ENCODE results near the gene MAIP1.
"Not testable (repeated sequence)": the region's sequence is repeated elsewhere in the genome, so short reads cannot be mapped to it uniquely, and the experiment has no call there.

MAIP1 gene, protein sequence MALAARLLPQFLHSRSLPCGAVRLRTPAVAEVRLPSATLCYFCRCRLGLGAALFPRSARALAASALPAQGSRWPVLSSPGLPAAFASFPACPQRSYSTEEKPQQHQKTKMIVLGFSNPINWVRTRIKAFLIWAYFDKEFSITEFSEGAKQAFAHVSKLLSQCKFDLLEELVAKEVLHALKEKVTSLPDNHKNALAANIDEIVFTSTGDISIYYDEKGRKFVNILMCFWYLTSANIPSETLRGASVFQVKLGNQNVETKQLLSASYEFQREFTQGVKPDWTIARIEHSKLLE

DNA sequence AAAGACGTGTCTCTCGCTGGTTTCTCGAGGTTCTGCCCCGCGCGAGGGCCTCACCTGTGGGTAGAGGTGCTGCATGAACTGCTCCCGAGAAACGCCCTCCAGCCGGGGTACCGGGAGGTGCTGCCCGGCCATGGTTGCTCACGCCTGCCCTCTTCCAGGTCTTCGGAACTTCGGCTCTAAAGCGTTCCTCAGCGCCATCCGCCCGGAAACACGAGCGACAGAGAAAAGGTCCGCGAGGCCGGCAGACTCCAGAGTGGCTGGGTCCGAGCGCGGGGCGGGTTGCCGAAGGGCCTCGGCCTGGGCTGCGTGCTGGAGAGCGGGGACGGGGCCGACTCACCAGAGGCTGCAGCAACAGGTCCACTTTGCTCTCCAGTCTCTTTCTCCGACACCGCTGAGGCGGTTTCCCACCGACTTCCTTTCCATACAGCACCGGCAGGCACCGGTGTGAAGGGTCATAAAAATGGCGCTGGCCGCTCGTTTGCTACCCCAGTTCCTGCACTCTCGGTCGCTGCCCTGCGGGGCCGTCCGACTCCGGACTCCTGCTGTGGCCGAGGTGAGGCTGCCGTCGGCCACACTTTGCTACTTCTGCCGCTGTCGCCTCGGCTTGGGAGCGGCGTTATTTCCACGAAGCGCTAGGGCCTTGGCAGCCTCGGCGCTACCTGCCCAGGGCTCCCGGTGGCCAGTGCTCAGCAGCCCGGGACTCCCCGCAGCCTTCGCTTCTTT is at the start of gene MAIP1, which contains the start of gene TYW5:
MAIP1 (plus strand) TSS at position 244 of the 723 bp plus-strand sequence; CDS start at position 461, 217 bp downstream.
TYW5 (minus strand) TSS at position 153 of the 723 bp plus-strand sequence; CDS start at position 132, 21 bp downstream.
- peak; percentile 86 for DNase-seq (ENCODE audit: low read depth)

DNA sequence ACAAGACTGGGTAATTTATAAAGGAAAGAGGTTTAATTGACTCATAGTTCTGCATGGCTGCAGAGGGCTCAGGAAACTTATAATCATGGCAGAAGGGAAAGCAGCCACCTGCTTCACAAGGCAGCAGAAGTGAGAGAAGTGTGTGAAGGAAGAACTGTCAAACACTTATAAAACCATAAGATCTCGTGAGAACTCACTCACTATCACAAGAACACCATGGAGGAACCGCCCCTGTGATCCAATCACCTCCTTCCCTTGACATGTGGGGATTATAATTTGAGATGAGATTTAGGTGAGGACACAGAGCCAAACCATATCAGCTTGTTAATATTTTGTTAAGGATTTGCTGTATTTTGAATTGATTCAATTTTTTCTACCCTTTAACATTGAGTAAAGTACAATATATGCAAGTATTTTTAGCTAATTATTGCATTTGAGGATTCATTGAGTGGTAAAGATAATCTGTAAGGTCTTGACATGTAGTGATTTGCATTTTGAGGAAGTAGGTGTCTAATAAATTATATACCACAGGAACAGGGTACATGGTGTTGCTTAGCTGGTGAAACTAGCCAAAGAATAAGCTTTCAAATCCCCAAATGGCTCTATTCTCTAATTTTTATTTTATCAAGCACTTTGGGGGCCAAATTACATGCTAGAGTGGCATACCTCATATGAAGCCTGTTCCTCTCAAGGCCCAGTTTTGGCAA is 48.2 kb upstream of the MAIP1 start:
- DNase-seq (ENCODE audit: low read depth), result no peak

DNA sequence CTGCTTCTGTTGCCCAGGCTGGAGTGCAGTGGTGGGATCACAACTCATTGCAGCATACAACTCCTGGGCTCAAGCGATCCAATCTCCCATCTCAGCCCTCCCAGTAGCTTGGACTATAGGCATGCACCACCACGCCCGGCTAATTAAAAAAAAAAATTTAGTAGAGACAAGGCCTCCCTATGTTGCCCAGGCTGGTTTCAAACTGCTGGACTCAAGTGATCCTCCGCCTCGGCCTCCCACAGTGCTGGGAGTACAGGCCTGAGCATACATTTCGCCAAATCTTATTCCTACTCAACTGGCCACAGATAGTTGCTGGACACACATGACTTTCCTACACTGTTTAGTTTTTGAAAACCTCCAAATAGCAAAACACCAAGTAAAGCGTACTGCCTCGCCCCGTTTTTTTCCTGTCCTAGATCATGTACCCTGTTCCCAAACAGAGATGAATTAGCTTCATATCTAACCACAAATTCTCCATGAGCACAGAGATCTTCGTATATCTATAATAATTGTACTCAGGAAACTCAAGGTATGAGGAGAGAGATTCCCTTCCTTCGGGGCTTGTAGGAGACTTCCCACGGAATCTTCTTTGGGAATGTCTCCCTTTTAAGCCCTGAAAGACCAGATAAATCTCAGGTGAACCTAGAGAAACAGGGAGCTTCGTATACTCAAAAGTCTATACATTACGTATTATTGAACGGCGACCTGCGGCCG is 44.9 kb upstream of the MAIP1 start:
- no peak for DNase-seq (ENCODE audit: low read depth)

DNA sequence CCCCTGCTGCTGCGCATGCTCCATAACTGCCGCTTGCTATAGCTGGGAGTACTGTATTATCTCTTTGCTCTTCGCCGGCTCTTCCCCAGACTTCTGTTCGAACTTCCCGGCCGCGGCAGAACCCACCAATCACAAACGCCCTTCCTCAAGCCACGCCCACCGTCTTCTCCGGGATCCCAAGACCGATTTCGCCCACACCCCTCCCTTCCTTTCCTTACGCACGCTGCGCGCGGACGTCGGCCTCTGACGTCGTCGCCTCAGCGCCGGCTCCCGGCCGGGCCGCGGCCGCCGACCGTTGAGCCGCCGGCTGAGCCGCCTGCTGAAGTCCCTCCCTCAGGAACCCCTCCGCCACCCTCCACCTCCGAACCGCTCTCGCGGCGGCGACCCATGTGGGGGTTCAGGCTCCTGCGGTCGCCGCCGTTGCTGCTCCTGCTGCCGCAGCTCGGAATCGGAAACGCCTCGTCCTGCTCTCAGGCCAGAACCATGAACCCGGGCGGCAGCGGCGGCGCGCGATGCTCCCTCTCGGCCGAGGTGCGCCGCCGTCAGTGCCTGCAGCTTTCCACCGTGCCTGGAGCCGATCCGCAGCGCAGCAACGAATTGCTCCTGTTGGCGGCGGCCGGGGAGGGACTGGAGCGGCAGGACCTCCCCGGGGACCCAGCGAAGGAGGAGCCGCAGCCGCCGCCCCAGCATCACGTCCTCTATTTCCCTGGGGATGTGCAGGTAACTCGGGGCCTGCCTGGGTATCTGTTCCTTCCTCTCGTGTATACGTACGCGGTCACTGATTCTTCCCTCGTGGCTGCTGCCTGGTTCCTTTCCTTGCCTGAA is 44.1 kb upstream of the MAIP1 start, which contains the start of gene C2orf69:
C2orf69 (plus strand) TSS at position 242 of the 825 bp plus-strand sequence; CDS start at position 388, 146 bp downstream.
- peak; percentile 95 for DNase-seq (ENCODE audit: low read depth)

GRCh38 chr2:199911877-199912161 is 43.6 kb upstream of the MAIP1 start:
- no peak for DNase-seq (ENCODE audit: low read depth)

GRCh38 chr2:199912553-199913114 is 42.7 kb upstream of the MAIP1 start:
- DNase-seq (ENCODE audit: low read depth), result not testable (repeated sequence)

DNA sequence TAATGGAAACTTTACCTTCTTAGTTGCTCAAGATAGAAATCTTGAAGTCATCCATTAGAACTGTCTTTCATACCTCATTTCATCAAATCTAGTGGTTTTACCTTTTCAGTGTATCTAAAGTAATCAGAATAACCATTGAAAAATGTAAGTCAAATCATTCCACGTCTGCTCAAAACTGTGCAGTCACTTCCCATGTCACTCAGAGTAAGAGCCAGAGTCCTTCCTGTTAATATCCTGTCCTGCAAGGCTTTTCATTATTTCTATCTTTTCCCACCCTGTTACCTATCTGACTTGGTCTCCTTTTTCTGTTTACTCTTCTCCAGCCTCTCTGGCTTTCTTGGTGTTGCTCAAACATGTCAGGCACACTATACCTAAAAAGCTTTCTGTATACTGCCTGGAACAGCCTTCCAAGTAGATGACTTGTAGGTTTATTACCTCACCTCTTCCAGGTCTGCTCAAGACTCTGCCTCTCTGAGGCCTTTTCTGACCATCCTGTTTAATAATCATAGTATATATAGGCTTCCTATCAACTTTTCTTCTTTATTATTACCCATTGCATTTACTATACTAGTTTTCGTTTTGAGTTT is 40.9 kb upstream of the MAIP1 start:
- no peak for DNase-seq (ENCODE audit: low read depth)

- DNase-seq (ENCODE audit: low read depth), result no peak
Observed at GRCh38 chr2:199916980-199917379, 38.4 kb upstream of the MAIP1 start.

GRCh38 chr2:199922856-199923255 is 32.5 kb upstream of the MAIP1 start:
- no peak for DNase-seq (ENCODE audit: low read depth)

DNA sequence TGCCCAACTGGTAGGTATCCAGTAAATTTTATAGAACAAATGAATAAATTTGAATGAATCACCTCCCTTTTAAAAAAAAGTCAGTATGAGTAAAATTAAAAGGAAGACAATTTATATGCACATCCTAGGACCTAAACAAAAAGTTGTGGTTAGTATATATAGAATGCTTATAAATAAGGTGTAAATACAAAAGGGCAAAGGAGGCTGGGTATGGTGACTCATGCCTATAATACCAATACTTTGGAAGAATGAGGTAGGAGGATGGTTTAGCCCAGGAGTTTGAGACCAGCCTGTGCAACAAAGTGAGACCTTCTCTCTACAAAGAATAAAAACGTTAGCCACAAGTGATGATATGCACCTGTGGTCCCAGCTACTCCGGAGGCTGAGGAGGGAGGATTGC is 31.5 kb upstream of the MAIP1 start:
- no peak for DNase-seq (ENCODE audit: low read depth)

DNA sequence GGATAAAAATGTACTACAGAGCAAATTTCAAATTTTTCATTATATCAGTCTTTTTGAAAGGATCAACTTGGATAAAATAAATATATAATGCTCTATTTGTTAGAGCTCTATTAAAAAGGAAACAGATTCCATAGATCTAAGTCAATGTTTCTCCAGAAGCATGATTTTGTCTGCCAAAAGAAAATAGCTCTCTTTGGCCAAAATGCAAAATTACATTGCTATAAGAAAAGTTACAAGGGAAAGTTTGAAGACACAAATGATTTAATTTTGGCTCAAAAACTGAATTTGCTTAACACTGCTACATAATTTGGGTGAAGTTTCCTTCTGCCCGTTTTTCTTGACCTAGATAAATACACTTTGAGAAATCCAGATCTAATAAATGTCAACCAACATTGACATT is 28.6 kb upstream of the MAIP1 start:
- DNase-seq (ENCODE audit: low read depth), result no peak

DNA sequence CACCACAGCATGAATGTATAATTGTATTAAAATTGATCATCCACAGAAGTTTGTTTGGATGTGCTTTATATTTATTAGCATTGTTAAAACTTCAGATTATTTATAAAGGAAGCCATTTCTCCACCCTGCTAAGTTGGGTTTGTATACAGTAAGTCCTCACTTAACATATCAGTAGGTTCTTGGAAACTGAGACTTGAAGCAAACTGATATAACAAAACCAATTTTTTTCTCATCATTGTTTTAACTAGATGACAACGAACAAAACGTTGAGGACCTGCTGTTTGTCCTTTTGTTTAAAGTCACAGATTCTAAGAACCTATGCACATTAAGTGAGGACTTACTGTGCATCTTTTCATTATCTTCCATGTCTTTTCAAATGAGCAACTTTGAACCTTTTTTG is 27.2 kb upstream of the MAIP1 start:
- DNase-seq (ENCODE audit: low read depth), result no peak

DNA sequence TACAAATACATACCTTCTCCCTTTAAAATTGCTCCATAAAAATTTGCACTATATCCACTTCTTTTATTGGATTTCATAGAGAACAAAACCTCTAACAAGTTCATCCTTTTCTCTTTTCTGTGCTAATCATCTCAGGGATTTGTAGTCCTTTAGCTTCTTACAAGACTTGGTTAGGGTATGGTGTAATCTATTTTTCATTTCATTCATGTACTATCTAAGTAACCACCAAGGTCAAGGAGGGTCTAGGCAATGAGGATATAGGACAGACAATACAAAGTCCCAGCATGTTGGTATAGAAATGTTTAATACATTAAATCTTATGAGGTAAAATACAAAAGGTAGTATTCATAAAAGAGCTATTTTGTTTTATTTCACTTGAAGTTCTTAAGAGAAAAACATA is 26.8 kb upstream of the MAIP1 start:
- DNase-seq (ENCODE audit: low read depth), result no peak

DNA sequence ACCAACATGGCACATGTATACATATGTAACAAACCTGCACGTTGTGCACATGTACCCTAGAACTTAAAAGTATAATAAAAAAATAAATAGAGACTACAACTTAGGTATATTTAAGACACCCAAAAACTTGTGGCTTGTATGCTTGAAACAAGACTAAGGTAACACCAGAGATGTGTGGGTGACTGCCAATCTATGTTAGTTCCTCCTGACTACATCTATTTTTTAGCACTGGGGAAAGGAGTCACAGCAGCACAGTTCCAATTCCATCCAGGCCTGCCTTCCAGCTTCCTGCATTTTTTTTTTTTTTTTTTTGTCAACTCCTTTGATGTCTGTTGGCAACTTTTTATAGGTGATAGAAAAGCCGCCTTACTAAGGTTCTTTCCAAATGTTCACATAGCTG is 26.1 kb upstream of the MAIP1 start:
- no peak for DNase-seq (ENCODE audit: low read depth)

GRCh38 chr2:199932312-199932855 is 23.0 kb upstream of the MAIP1 start:
- peak; percentile 57 for DNase-seq (ENCODE audit: low read depth)

GRCh38 chr2:199933466-199933865 is 21.9 kb upstream of the MAIP1 start:
- peak; percentile 15 for DNase-seq (ENCODE audit: low read depth)

- no peak for DNase-seq (ENCODE audit: low read depth)
Observed at GRCh38 chr2:199936554-199936953, 18.8 kb upstream of the MAIP1 start.

- DNase-seq (ENCODE audit: low read depth), result peak; percentile 45
Observed at GRCh38 chr2:199940373-199940772, 15.0 kb upstream of the MAIP1 start.

- no peak for DNase-seq (ENCODE audit: low read depth)
Observed at GRCh38 chr2:199943373-199943772, 12.0 kb upstream of the MAIP1 start.

DNA sequence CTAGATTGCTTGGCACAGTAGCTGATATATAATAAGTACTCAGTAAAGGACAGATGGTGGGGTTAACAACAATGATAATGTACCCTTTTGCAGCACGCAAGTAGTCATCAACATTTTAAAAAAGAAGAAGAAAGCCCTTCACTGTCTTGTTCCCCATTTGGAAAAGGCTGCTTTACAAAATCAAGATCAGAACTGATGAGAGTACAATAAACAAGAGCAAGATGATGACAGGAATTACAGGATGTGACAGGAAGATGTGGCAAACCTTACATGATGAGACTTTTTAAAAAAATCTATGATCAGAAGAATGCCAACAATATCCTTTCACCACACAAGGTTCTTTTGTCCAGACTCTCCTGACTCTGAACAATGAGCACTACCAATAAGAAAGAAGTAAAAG is 9.2 kb upstream of the MAIP1 start:
- DNase-seq (ENCODE audit: low read depth), result no peak
